ENCODE measurements around the gene GREM2.

Gene GREM2

DNA sequence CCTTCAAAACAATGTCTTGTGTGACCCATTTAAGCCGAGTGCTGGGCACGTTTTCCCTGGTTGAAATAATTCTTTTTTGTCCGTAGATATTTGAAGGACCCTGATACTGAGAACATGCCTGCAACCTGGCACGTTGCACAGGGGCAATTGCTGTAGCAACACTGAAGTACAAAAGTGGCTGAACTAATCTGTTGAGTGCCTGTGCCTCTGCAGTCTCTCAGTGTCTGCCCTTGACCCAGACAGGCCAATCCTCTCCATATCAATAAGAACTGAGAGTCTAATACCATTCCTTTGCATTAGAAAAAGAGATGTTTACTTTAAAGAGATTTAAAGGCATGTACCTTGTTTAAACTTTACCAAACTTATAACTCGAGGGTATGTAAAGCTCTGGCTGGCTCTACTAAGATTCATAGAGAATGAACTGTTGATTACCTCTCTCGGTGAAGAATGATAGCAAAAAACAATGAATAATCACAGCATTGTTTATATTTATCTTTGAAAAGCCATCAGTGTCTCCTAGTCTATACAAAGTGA lies 2.4 kb downstream of the GREM2 start:
- FAIRE-seq: no peak

DNA sequence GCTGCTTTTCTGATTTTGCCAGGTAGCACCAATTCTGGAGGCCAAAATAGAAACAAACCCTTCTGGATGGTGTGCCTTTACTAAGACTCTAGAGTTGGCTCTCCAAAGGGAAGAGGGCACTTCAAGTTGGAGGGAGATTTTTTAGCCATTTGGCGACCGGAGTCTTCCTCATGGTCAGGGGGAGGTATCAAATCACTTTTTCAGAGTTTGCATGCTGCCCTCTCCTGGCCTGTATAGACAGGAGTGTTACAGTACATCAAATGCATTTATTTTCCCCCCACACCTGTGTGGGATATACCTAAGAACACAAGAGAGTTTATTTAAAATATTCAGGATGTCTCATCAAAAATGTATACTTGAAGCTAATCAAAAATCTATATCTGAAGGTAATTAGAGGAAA lies 3.2 kb downstream of the GREM2 start:
- no peak for FAIRE-seq

DNA sequence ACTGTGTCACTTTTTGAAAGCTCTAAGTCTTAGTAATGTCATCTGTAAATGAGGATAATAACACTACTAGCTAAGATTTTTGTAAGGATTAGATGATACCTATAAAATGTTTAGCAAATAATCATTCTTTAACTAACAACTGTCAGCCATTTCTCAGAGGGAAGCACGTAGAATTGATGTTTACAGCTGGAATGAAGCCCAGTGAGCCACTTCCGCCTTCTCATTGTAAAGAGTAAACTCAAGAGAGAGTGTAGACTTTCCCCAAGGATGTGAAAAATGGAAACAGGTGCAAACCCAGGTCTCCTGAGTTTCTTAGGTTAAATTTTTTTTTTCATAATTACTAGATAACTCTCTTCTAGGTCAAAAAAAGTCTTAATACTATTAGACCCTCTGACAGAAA lies 4.9 kb downstream of the GREM2 start:
- no peak for FAIRE-seq

DNA sequence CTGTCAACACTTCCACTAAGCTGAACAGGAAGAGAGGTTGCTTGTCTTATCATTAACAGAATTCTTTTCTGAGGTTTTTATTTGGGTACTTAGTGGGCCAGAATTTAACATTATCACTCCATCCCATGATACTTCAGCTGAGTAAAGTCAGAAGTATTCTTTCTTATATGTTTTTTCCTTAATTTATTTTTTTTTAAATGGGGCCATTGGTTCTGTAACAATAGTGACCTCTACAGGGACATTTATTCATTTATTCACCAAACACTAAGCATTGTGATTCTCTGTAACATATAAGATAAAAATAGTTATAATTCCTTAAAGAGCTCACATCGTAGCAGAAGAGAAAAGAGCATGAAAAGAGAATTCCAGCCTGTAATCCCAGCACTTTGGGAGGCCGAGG lies 9.8 kb downstream of the GREM2 start:
- FAIRE-seq: no peak

DNA sequence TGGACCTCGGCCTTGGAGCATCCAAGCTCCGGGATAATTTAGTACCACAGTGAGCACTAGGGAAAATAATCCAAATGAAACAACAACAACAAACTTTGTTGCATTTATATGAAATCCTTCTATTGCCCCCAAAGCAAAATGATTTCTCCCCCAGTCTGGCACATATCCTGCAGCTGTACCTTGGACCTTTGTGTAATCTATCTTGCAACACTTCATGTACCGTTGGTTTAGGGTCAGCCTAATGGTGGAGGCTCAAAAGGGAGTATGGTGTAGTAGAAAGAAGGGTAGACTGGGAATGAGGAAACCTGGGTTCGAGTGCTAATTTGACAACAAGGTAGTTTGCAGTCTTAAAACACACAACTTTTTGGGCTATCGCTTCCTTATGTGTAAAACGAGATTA lies 12.1 kb downstream of the GREM2 start:
- no peak for FAIRE-seq

DNA sequence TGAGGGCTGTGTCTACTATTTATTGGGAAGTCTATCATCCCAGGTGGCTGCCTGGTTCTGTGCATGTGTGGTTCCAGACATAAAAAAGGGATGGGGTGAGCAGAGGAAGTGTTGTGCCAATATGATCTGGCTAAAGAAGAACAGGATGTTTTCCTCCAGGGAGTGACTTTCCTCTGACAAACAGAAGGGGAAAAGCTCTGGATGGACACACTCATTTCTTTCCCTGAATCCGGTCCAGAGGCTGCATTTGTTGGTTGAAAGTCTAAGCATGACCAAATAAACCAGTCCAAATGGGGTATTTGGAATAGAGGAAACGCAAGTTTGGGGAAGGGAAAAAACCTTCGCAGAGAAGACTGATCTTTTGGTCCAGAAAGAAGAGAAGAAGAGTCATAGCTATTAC lies 12.7 kb downstream of the GREM2 start:
- FAIRE-seq: no peak

DNA sequence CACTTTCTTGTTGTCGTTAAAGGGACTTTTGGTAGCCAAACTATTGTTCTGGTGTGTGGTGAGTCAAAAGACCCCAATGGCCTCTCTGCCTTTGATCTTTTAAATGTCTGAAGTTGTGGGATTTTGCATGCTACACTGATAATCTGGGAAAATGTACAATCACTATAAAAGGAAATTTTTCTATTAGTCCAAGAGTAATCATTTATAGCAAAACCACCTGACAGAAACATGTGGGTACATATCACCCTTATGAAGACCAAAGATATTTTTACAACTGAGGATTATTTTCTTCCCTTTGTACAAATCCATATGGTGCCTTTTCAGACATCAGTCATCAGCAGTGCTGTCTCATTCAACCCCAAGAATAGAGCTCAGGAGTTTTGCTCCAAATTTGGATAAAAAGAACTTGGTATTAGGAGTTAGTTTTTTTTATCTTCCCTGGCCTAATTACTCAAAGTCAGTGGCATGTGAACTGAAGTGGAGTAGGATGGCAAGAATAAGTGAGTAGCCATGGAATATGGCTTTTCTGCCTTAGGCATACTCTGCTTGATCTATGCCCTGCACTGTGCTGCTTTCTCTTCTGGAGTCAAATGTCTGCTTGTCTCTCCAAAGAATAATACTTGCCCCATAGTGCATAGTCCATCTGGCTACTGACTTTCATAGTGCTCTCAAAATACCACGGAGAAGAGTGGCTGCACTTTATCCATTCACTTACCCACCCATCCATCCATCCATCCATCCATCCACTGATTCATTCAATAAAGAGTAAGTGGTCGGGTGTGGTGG lies 13.5 kb downstream of the GREM2 start:
- no peak for FAIRE-seq

DNA sequence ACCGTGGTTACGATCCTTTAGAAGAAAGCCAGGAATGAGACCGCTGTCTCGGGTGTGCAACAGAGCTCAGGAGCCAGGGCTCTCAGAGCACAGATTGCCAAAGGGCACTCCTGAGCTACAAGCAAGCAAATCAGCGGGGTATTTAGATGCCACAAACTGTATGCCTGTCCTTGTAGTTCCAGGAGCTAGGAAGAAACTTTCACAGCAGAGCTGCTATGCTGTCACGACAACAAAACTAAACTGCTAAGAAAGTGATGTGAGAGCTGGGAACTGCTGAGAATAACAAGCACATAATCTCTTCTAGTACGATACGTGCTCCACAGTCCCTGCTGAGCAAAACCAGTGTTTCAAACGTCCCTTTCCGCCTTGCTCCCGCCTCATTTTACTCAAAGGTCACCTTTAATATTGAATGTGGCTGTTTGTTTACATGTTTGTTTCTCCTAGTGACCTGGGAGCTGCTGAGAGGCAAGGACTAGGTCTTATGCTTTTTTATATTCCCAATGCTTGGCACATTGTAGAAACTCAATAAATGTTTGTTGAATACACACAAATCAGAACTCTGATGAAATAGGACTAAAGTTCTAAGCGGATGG lies 14.7 kb downstream of the GREM2 start:
- no peak for FAIRE-seq

DNA sequence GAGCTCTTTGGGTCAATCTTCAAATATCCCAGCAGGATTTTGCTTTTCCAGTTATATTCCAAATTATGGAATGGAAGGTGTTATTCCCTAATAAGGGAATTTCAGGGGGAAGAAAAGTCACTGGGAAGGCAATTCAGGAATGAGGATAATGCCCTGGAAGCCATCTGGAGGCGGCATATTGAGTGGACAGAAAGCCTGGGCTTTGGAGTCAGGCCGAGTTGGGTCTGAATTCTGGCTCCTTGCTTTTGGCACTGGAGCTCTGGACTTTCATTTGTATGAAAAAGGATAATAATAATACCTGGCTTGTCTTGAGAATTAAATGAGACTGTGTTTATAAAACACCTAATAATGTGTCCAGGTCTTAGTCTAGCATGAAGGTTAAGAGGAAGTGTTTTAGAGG lies 16.5 kb downstream of the GREM2 start:
- FAIRE-seq: no peak

DNA sequence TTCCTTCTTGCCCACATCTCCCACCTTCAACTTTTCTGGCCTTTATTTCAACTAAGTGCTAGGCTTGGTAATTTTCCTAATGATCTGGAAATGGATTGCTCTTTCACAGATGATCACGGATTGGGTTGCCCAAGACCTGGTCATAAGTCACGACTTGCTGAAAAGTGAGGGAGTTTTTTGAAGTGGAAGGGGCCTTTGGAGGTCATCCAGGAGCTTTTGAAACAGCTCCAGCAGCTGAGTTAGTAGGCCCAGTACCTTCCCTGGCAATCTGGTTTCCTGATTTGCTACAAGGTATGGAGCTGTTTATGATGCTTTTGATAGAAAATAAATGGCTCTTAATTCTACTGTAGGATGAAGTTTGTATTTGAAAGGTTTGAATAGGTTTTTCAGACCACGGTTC lies 20.4 kb downstream of the GREM2 start:
- FAIRE-seq: no peak

DNA sequence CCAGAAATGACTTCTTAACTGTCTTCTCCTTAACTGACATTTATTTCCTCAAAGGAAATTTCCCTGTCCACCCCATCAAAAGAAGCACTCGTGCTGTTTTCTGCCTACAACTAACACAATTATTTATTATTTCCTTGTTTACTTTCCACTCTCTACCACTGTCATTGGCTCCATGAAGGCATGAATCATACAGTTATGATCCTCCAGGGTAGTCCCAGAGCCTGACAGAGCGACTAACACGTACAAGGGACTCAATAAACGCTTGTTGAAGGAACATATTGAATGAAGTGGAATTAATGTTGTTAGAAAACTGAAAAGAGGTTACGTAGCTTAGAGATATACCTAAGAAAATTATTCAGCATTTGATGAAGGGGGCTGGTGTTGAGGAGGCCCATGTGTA lies 20.9 kb downstream of the GREM2 start:
- no peak for FAIRE-seq

DNA sequence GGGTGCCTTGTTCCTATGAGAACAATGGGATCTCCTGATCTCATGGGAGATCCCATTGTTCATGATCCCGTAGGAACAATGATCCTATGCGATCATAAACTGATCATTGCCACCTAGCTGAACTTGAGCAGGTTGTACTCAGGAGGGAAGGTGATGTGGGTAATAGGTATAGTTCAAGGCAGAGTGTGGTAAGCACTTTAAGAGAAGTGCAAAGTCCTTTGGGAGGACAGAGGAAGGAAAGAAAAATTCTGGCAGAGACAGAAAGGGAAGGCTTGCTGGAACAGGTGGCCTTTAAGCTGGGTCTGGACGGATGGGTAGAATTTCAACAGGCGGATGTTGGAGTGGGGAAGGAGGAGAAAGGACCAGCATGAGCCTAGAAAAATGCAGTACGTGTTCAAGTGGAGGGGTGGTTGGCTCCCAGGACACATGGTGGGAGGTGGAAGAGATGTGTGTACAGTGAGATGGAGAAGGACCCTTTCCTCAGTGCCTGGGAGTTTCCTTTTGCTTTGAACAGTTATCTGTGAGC lies 22.3 kb downstream of the GREM2 start:
- FAIRE-seq: no peak

DNA sequence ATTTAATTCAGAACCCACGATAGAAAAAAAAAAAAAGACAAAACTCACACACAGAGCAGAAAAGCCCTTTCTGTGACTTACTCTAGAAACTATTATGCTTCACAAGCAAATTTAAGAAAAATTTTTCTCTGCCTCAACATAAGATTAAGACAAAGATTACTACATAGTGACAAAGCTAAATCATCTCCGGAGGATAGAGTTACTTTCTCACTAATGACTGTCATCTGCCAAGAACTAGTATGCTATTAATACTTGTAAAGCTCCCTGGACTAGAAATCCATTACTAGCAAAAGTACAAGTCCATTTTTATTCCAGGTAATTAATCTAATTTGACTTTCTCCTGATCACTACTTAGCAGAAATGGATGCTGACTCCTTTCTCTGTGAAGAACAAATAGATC lies 25.9 kb downstream of the GREM2 start:
- no peak for FAIRE-seq

DNA sequence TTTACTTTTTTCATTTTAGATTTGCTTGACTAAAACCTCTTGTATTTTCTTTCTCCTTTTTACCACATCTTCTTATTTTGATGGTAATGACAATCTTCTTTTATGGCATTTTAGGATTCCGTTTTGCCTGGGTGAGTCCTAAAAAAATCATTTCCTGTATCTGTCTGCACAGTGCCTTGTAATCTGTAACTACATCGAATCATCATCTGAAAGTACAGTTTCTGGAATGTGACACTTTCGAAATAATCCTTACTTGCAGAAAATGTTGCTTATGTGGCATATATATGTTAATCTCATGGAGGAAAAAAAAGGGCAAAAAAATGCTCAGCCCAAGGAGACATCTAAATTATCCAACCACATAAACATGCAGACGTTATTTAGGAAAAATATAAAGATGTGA lies 29.0 kb downstream of the GREM2 start:
- no peak for FAIRE-seq

DNA sequence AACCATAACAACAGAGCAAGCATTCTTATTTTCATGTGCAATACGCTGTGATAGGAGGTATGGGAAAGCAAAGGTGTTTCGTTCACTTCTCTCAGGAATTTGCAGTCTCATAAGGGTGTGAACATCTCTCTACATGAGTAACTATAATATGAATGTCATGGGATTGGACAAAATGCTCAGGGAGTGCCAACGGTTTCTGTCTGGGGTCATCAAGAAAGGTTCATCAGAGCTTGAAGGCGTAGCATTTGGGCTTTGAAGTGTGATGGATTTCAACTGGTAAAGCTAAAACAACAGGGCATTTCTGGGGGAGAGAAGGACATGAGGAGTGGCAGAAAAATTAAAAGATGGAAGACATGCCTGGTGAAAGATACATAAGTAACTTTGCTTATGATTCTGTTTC lies 32.4 kb downstream of the GREM2 start:
- FAIRE-seq: no peak

DNA sequence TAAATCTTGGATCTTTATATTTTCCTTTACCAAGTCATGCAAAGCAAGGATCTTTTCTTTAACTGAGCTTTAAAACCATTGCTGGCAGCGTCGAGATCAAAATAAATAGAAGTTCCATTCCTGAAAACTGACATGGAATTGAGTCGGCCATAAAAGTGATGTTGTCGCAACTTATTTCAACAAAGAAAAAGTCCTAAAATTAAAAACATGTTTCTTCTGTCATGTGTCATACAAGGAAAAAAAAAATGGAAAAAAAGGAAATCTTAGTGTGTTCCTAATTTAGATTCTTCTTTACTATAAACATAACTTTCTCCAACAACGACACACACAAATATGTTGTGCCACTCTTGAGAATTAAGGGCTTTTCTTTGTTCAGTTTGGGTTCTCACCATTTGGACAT lies 34.9 kb downstream of the GREM2 start:
- no peak for FAIRE-seq

DNA sequence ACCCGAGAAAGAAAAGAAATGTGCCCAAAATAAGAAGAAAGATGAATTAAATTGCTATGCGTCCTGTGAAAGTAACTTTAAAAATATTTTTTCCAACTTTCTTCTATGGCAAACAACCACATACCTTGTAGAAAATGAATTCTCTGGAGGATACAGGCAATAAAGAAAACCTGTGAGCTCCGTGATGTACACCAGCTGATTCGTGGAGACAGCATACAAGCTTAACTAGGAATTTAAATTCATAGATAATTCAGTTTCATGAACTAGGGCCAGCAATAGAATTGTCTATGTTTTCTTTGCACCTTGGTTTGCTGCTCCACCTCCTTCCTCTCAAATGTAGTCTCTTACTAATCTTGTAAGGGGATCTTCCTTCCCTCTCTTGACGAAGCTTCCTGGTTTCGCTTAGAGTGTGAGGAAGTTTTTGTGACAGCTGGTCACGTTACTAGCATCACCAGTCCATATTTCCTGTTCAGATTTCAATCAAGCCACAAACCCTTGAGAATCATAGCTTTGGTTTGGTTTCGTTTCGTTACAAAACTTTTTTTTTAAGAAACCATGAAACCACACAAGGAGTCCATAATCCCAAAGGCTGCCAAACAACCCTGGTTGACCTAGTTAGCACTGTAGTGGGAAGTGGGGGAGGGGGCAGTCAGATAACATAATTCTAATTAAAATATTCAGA lies 35.8 kb downstream of the GREM2 start:
- no peak for FAIRE-seq

DNA sequence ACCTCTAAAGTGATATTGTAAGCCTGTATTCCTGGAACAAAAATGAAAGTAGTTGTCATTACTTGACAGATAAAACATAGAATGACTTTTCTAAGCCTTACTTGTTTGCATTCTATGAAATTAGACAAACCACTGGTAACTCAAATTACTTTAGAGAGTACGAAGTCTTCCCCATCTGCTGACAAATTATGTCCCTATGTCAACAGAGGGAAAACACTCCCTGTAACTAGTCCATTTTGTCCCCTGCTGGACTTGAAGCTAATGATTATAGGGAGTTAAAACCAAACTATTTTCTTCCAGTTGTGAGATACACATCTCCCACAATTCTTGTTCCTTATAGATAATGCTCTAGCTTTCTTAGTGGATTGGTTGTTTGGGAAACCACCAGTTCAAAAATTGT lies 39.6 kb downstream of the GREM2 start:
- no peak for FAIRE-seq

DNA sequence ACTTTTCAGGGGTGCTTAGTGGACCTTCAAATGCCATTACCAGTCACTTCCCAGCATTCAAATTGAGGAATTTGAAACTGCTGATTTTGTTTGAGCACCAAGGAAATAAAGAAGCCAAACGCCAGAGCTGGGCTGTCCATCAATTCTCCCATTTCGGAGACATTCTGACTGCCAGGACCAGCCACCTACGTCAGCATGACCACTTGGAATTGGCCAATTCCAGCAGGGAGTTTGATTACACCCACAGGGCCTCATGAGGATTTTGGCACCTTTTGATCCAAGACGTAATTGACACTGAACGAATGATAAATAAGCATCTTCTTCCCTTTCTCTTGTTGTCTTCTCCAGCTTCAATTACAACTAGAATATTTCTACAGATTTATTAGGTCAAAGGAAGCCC lies 40.2 kb downstream of the GREM2 start:
- FAIRE-seq: no peak

DNA sequence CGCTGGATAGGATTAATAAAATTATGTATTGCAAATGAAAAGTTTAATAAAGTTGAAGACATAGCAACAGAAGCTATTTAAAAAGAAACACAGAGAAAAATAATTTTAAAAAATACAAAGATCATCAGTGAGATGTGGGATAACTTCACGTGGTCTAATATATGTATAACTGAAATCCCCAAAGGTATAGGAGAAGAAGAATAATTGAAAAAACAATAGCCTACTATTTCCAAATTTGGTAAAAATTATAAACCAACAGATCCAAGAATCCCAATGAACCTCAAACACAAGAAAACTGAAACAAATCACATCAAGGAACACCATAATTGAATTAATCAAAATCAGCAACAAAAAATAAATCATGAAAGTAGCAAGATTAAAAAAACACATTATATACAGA lies 44.9 kb downstream of the GREM2 start:
- FAIRE-seq: no peak

DNA sequence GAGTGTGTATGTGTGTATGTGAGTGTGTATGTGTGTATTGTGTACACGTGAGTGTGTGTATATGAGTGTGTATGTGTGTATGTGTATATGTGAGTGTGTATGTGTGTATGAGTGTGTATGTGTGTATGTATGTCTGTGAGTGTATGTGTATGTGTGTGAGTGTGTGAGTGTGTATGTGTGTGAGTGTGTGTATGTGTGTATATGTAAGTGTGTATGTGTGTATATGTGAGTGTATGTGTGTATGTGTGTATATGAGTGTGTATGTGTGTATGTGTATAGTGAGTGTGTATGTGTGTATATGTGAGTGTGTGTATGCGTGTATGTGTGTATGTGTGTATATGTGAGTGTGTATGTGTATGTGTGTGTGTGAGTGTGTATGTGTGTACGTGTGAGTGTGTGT lies 49.2 kb downstream of the GREM2 start:
- FAIRE-seq: no peak

DNA sequence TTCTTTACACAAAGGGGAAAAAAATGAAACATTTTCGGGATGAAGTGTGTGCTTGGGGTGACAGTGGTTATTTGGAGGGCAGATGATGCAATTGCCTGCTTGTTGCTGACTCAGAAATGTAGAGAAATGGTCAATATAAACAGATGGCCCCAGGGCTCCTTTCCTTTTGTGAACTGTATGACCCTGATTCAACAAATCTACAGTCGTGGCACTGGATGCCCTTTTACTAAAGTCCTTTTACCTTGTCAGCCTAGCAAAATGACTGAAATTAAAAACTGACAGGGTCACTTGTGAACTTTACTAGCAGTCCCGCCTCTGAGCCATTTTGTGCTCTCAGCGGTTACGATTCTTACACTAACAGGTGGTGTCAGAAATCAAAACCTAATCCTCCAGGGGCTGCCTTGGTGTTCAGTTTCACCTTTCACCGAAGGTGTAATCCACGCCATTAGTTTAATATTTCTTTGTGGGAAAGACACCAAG lies 49.8 kb downstream of the GREM2 start:
- no peak for FAIRE-seq

DNA sequence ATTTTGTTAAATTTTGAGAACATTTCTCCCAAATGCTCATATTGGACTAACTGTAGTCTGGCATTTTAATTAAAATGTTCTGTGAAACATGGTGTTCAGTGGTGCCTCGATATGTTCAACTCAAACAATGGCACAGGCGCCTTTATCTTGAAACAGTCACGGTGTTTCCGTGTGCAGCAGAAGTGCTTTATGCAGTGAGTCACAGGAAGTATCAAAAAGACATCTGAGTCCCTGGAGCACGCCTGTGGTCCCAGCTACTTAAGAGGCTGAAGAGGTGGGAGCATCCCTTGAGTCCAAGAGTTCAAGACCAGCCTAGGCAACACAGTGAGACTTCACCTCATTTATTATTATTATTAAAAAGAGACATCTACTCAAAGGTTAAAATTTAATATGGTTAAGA lies 52.2 kb downstream of the GREM2 start:
- FAIRE-seq: no peak

DNA sequence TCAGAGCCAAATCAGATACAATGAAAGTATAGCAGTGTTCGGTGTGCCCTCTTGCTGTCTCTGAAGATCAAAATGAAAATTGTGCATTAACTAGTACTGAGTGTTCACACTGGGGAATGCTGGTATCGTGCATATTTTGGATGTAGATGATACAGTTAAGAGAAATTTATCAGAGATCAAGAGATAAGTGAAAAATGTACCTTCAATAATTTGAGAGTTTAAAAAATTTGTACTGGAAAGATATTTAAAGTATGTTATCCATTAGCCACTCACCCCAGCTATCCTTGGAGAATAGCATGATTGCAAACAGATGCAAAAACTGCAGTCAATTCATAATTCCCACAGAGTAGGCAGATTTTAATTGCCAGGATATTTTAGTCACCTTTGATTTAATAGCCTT lies 56.4 kb downstream of the GREM2 start:
- no peak for FAIRE-seq
